Ovary (tissue), 9 donors: ENCODE measurements around the gene MAP4K4. TPM values are rescaled to one million over a fixed set of nuclear protein-coding genes. Genes with fewer than 3 reads are reported as not detected.

ENCODE experiments used
- DNase-seq, 5 donors: peaks; one replicate each; pipeline ENCODE4 v3.0.0-alpha.2; 2019 to 2020
- H3K27ac ChIP-seq, 2 donors: fragments of 200-600 bp; one replicate each; pipeline versions ENCODE4 v1.5.1 to v1.8.0; 2019 to 2022
- H3K27me3 ChIP-seq: fragments of 200-600 bp; one replicate; pipeline ENCODE4 v1.8.0; 2022
- H3K36me3 ChIP-seq: fragments of 200-600 bp; sonication (generic); one replicate; pipeline ENCODE4 v1.5.1; 2019
- H3K4me1 ChIP-seq: one replicate; pipeline ENCODE4 v1.8.1; 2013; ENCODE audit warnings: mild to moderate bottlenecking, moderate library complexity; ENCODE audit not compliant: insufficient read depth
- H3K4me3 ChIP-seq: fragments of 200-600 bp; sonication (generic); one replicate; pipeline ENCODE4 v1.5.1; 2017
- H3K9me3 ChIP-seq, 2 donors: fragments of 200-600 bp in 1 of 2; sonication (generic) in 1 of 2; one replicate each; pipeline versions ENCODE4 v1.5.1 to v1.8.1; 2013 to 2019; ENCODE audit warnings: mild to moderate bottlenecking in 1 of 2, moderate library complexity in 1 of 2
- CTCF ChIP-seq, 3 donors: fragments of 450-650 bp in 2 of 3; fragments of 200-600 bp in 1 of 3; IDR thresholded peaks; one replicate each; pipeline versions ENCODE4 v1.5.1 to v1.8.0; 2016 to 2022; ENCODE audit warnings: antibody characterized with exemption in 3 of 3, mild to moderate bottlenecking in 1 of 3
- EP300 ChIP-seq: sonication (generic); formaldehyde crosslinking; IDR thresholded peaks from one replicate; pipeline ENCODE4 v1.6.1; 2017; ENCODE audit warnings: antibody characterized with exemption
- POLR2A ChIP-seq: fragments of 450-650 bp; IDR thresholded peaks from one replicate; pipeline ENCODE4 v1.6.1; 2017; ENCODE audit warnings: antibody characterized with exemption, mild to moderate bottlenecking, moderate library complexity
- WGBS, 3 donors: extraction: QIAGEN DNeasy Blood & Tissue Kit in 1 of 3; methylation state at CpG; one replicate each; pipeline versions ENCODE4 v1.1.5 to v1.1.7; 2013 to 2017; 5-methylcytosine and 5-hydroxymethylcytosine counted together
- intact Hi-C, 4 donors: fragments of 100-400 bp; cut with DNase I; formaldehyde crosslinking; loops; one replicate each; pipeline versions ENCODE4 v1.11.0 to v1.15.1; 2022 to 2023
- polyA plus RNA-seq, 2 donors: library from polyadenylated mRNA; stranded (reverse); fragments of 200-250 nt in 1 of 2; fragments of 350-450 nt in 1 of 2; fragmentation: Illumina TruSeq in 1 of 2; extraction: RNeasy Lipid Tissue Mini Kit (QIAGEN cat#74804) in 1 of 2; gene quantifications; one replicate each; pipeline ENCODE4 v1.2.3, GENCODE V29; 2013 to 2014
- total RNA-seq, 7 donors: library from RNA; depleted of rRNA in 2 of 7; stranded (reverse); fragments of >200 nt in 2 of 7; fragmentation: NEBNext Ultra II Directional in 3 of 7; extraction: Animal tissue kit (Norgen Biotek cat#: 25700) in 3 of 7; gene quantifications; one replicate each; pipeline versions ENCODE4 v1.1.0 to v1.2.4, GENCODE V29; 2016 to 2023
- donor health status: DM: no; HTN: no; CAD: no; lungs with moderate emphysema.
- donor health status: DM: no; HTN: no; CAD: no.
- donor health status: Bipolar disorder and iron deficiency.
- donor health status: DM: yes; HTN: yes; CAD: no.
- donor health status: DM: no; HTN: no; CAD: no.
- donor health status: DM: yes; HTN: yes; CAD: no.

The MAP4K4 gene
- total and polyA plus RNA-seq, 9 donors: 23.9 to 60.9 (median 49.7) TPM

GRCh38 chr2:101750688-101751087 is 53.2 kb downstream of the MAP4K4 start:
- H3K9me3 ChIP-seq: no peaks in the 10 kb centered on the region
- peaks cover 24% of the 10 kb centered on the region for H3K4me1 ChIP-seq
- no peak overlapping the region for H3K27ac ChIP-seq
- WGBS, 3 donors: 91 to 95% (median 94%) methylated on average over 3 of the region's 3 CpGs
- no peaks in the 10 kb centered on the region for H3K27me3 ChIP-seq
- DNase-seq: no peak
- no peak for TF ChIP-seq EP300
- no peak for TF ChIP-seq CTCF (IDR thresholded peaks at IDR 0.05)
- no peak for TF ChIP-seq POLR2A
- H3K36me3 ChIP-seq: no peaks in the 10 kb centered on the region
- intact Hi-C loops: no loop called here
- no peak overlapping the region for H3K4me3 ChIP-seq

GRCh38 chr2:101751276-101751815 is 53.8 kb downstream of the MAP4K4 start:
- no peaks in the 10 kb centered on the region for H3K27me3 ChIP-seq
- no peaks in the 10 kb centered on the region for H3K9me3 ChIP-seq
- peaks cover 24% of the 10 kb centered on the region for H3K4me1 ChIP-seq
- intact Hi-C loops: no loop called here
- no peaks in the 10 kb centered on the region for H3K36me3 ChIP-seq
- DNase-seq: no peak
- TF ChIP-seq EP300 (no peak), POLR2A (no peak), CTCF (IDR thresholded peaks at IDR 0.05) (no peak)
- no peak overlapping the region for H3K27ac ChIP-seq
- 67 to 87% (median 84%) methylated on average over 2 of the region's 2 CpGs for WGBS, 3 donors
- no peak overlapping the region for H3K4me3 ChIP-seq

GRCh38 chr2:101751875-101752619 is 54.5 kb downstream of the MAP4K4 start:
- Histone ChIP-seq H3K4me3 (no peak overlapping the region), H3K27ac (no peak overlapping the region), H3K36me3 (no peaks in the 10 kb centered on the region), H3K27me3 (no peaks in the 10 kb centered on the region), H3K9me3 (no peaks in the 10 kb centered on the region), H3K4me1 (peaks cover 23% of the 10 kb centered on the region)
- WGBS, 3 donors: 26 to 29% (median 29%) methylated on average over 3 of the region's 3 CpGs
- no peak for TF ChIP-seq EP300
- no peak for DNase-seq
- intact Hi-C loops: no loop called here

GRCh38 chr2:101752716-101753616 is 55.5 kb downstream of the MAP4K4 start:
- Histone ChIP-seq H3K9me3 (no peaks in the 10 kb centered on the region), H3K4me1 (peaks cover 20% of the 10 kb centered on the region), H3K27ac (no peak overlapping the region), H3K36me3 (no peaks in the 10 kb centered on the region), H3K27me3 (no peaks in the 10 kb centered on the region), H3K4me3 (no peak overlapping the region)
- intact Hi-C loops: no loop called here
- DNase-seq: no peak
- TF ChIP-seq CTCF (IDR thresholded peaks at IDR 0.05): no peak
- no peak for TF ChIP-seq EP300
- TF ChIP-seq POLR2A: no peak
- WGBS, 3 donors: 37 to 48% (median 46%) methylated on average over 5 of the region's 5 CpGs
